ENCODE measurements around the gene GALNT9.

- TF ChIP-seq CTCF (IDR thresholded peaks at IDR 0.05) (no peak), POLR2A (IDR thresholded peaks at IDR 0.05) (no peak)
Observed at GRCh38 chr12:132165584-132165983, 163.8 kb downstream of the GALNT9 start.

Data from lower leg skin (tissue), 3 donors.